A673 (cell line): ENCODE results near the gene TMEM132C.

Experiments used
- CTCF ChIP-seq: fragments of 300-800, 200-600 bp; sonication (generic); conservative IDR thresholded peaks from 2 replicates; pipeline ENCODE4 v1.5.1; 2017; ENCODE audit warnings: low read depth, mild to moderate bottlenecking, antibody characterized with exemption, low read length, moderate library complexity, mixed read lengths
- EZH2 ChIP-seq: fragments of 200-600 bp; sonication (generic); IDR thresholded peaks from 2 replicates; pipeline ENCODE4 v1.6.1; 2017; ENCODE audit warnings: borderline replicate concordance, low read depth, mild to moderate bottlenecking, mixed read lengths, antibody characterized with exemption, low read length; ENCODE audit not compliant: poor library complexity, severe bottlenecking

- TF ChIP-seq CTCF (no peak), EZH2 (no peak)
These were observed 216.7 kb downstream of the TMEM132C start for GRCh38 chr12:128483526-128484255.
